Muscle of back (tissue), 11 donors: ENCODE results near the gene CRB2. TPM values are rescaled to one million over a fixed set of nuclear protein-coding genes. Genes with fewer than 3 reads are reported as not detected.

Experiments
- DNase-seq, 3 donors: peaks; one replicate each; pipeline versions ENCODE4 v3.0.0 to v3.0.0-alpha.2; 2013
- polyA plus RNA-seq, 10 donors: library from polyadenylated mRNA; unstranded; fragments of 120-200 nt; gene quantifications; one replicate each; pipeline ENCODE4 v1.2.1, GENCODE V29; 2013; ENCODE audit not compliant: insufficient read length in 10 of 10

The CRB2 gene
- polyA plus RNA-seq, 10 donors: 0.04 to 0.13 (median 0.10) TPM

DNA sequence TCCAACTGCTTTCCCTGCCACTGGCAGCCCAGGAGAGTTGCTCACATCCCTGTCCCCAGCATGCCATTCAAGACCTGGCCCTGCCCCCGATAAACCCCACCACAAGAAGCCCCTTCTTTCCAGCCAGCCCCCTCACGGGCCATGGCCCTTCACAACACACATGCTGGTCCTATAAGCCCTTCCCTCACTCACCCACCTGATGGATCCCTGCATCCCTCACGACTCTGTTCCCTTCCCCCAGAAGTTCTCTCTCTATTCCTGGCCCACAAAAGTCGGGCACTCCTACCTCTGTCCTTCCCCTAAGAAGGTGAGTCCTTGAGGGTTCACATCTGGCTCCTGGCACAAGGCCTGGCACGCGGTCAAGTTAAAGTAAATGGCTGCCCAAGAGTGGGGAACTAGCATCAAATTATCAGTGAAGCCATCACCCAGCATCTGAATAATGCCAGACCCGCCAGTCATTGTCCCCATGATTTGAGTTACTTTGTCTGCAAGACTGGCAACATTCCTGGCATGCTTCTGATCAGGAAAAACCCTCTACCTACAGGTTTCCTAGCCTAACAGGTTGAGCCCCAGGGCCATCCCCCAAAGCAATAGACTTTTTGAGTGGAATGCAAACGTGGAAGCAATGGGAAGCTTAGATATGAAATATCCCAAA lies 65.9 kb downstream of the CRB2 start:
- no peak for DNase-seq

- DNase-seq: no peak
Observed at GRCh38 chr9:123422635-123423310, 66.8 kb downstream of the CRB2 start.

DNA sequence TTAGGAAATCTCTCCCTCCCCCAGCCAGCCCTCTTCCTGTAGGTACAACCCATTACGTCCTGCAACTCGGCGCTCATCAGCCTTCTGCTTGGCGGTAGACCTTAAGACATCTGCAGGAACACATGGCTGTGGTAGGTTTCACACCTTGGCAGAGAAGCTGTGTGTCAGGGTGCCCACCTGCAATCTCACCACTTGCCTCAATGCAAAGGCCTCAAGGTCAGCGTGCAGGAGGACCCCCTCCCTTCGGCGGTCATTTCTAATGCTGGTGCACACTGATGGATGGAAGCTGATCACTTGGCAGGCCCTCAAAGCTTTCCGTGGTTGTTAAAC lies 67.3 kb downstream of the CRB2 start:
- DNase-seq: no peak

DNA sequence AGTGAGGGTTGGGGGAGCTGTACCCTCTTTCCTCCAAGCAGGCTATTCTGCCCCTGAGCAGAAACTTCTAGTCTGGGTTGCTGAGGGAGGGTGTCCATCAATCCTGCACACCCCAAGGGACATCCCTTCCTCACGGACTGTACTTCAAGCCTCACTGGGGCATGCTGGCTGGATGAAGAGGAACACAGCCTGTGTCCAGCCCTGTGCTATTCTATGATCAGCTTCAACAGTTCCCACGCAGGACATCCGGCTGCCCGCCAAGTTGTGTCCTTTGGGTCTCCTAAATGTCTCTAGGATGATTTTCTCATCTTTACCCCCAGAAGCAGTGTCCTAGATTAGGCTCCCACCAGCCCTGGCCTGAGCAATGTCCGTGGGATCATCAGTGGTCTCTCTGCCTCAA lies 68.1 kb downstream of the CRB2 start:
- no peak for DNase-seq

DNA sequence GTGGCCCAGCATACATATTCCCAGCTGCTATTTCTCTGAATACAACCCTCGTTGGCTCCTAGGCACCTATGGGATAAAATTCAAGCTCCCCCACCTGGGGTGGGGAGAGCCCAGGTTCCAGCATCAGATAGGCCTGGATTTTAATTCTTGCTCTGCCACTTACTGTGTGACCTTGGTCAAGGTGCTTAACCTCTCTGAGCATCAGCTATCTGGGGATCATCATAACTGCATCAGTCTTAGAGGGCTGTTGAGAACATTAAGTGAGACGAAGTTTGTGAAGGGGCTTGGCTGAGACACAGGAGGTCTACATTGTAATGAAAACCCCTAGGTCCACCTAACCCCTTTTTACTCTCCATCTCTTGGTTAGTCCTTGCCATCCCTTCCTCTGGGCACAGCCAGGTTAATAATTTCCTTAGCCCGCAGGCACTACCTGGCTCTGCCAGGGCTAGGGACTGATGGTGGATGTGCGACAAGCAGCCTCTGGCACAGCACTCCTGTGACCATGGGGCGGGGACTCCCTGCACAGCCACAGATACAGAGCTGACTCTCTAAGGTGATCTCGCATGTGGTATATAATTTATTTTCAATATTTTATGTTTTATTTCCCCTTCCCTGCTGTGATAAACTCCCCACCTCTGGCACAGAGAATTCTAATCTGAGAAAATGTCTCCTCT lies 68.7 kb downstream of the CRB2 start:
- no peak for DNase-seq

- DNase-seq: no peak
Observed at GRCh38 chr9:123425261-123425821, 69.3 kb downstream of the CRB2 start.

DNA sequence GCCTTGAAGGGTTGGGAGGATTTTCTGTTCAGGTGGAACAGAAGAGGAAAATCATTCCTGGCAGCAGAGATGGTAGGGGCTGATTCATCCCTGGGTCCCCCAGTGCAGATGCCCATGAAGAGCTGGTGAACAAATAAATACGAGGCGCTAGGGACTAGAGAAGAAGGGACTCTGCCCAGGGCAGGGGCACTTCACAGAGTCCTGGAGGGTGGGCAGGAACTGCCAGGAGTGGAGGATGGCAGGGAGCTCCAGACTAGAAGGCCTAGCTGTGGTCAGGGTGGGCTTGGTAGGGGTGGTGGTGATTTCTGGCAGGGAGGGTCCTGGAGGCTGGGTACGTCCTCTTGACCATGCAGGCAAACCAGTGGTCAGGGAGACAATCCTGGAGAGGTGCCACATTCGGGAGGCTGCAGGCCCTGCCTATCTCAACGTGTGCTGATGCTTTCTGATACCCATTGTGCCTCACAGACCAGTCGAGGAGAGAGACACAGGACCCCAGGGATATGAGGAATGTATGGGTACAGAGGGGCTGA lies 69.9 kb downstream of the CRB2 start:
- DNase-seq: no peak

GRCh38 chr9:123426406-123426805 lies 70.4 kb downstream of the CRB2 start:
- DNase-seq: no peak

Other genes with a start within 250 kb of the CRB2 start
- 10 to 100 TPM in 7 of 10 donors, 1 to 10 TPM in 3; 7.3 to 14.1 (median 11.3) TPM for gene STRBP, start 87.6 kb upstream of the CRB2 start, polyA plus RNA-seq